ENCODE results near the gene MPZL1.

MPZL1 gene

GRCh38 chr1:167776616-167777268 is 55.0 kb downstream of the MPZL1 start:
- TF ChIP-seq SNAI2 (CRISPR knock-in tag; IDR thresholded peaks at IDR 0.05) = no peak
- TF ChIP-seq ISL1 (CRISPR knock-in tag; IDR thresholded peaks at IDR 0.05) = no peak
- no peak for TF ChIP-seq ZC3H10 (CRISPR knock-in tag; IDR thresholded peaks at IDR 0.05)
- TF ChIP-seq GLIS3 (CRISPR knock-in tag; IDR thresholded peaks at IDR 0.05) = no peak
- no peak for TF ChIP-seq CSRNP3 (CRISPR knock-in tag; IDR thresholded peaks at IDR 0.05)
- TF ChIP-seq, protein P1, sequence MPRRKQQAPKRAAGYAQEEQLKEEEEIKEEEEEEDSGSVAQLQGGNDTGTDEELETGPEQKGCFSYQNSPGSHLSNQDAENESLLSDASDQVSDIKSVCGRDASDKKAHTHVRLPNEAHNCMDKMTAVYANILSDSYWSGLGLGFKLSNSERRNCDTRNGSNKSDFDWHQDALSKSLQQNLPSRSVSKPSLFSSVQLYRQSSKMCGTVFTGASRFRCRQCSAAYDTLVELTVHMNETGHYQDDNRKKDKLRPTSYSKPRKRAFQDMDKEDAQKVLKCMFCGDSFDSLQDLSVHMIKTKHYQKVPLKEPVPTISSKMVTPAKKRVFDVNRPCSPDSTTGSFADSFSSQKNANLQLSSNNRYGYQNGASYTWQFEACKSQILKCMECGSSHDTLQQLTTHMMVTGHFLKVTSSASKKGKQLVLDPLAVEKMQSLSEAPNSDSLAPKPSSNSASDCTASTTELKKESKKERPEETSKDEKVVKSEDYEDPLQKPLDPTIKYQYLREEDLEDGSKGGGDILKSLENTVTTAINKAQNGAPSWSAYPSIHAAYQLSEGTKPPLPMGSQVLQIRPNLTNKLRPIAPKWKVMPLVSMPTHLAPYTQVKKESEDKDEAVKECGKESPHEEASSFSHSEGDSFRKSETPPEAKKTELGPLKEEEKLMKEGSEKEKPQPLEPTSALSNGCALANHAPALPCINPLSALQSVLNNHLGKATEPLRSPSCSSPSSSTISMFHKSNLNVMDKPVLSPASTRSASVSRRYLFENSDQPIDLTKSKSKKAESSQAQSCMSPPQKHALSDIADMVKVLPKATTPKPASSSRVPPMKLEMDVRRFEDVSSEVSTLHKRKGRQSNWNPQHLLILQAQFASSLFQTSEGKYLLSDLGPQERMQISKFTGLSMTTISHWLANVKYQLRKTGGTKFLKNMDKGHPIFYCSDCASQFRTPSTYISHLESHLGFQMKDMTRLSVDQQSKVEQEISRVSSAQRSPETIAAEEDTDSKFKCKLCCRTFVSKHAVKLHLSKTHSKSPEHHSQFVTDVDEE (CRISPR knock-in tag; IDR thresholded peaks at IDR 0.05) = no peak
- TF ChIP-seq ZNF70 (CRISPR knock-in tag; IDR thresholded peaks at IDR 0.05) = no peak
- TF ChIP-seq, protein P2, sequence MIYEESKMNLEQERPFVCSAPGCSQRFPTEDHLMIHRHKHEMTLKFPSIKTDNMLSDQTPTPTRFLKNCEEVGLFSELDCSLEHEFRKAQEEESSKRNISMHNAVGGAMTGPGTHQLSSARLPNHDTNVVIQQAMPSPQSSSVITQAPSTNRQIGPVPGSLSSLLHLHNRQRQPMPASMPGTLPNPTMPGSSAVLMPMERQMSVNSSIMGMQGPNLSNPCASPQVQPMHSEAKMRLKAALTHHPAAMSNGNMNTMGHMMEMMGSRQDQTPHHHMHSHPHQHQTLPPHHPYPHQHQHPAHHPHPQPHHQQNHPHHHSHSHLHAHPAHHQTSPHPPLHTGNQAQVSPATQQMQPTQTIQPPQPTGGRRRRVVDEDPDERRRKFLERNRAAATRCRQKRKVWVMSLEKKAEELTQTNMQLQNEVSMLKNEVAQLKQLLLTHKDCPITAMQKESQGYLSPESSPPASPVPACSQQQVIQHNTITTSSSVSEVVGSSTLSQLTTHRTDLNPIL (CRISPR knock-in tag; IDR thresholded peaks at IDR 0.05; ENCODE audit: low read depth) = no peak
- no peak for TF ChIP-seq ZFP30 (CRISPR knock-in tag; IDR thresholded peaks at IDR 0.05)
- TF ChIP-seq PATZ1 (CRISPR knock-in tag; IDR thresholded peaks at IDR 0.05; ENCODE audit: borderline replicate concordance) = no peak
- no peak for TF ChIP-seq OSR1 (CRISPR knock-in tag; IDR thresholded peaks at IDR 0.05)
- no peak for TF ChIP-seq ZNF565 (CRISPR knock-in tag; conservative IDR thresholded peaks at IDR 0.05; ENCODE audit: low read depth)
- ATAC-seq = no peak

- ATAC-seq = no peak
Observed at GRCh38 chr1:167777269-167777650, 55.5 kb downstream of the MPZL1 start.

More at GRCh38 chr1:167777269-167777650, 55.5 kb downstream of the MPZL1 start:
- TF ChIP-seq, protein P1 (CRISPR knock-in tag; IDR thresholded peaks at IDR 0.05) = no peak
- no peak for TF ChIP-seq BACH2 (CRISPR knock-in tag; IDR thresholded peaks at IDR 0.05; ENCODE audit: borderline replicate concordance)
- TF ChIP-seq, protein P2 (CRISPR knock-in tag; IDR thresholded peaks at IDR 0.05; ENCODE audit: low read depth) = no peak
- no peak for TF ChIP-seq ZFP30 (CRISPR knock-in tag; IDR thresholded peaks at IDR 0.05)
- no peak for TF ChIP-seq ARNTL (CRISPR knock-in tag; IDR thresholded peaks at IDR 0.05; ENCODE audit: borderline replicate concordance, low read depth)
- TF ChIP-seq SNAI2 (CRISPR knock-in tag; IDR thresholded peaks at IDR 0.05) = no peak
- TF ChIP-seq OSR1 (CRISPR knock-in tag; IDR thresholded peaks at IDR 0.05) = no peak
- TF ChIP-seq ISL1 (CRISPR knock-in tag; IDR thresholded peaks at IDR 0.05) = no peak
- no peak for TF ChIP-seq TOX (CRISPR knock-in tag; IDR thresholded peaks at IDR 0.05; ENCODE audit: borderline replicate concordance)
- no peak for TF ChIP-seq ZFP3 (CRISPR knock-in tag; IDR thresholded peaks at IDR 0.05)
- no peak for TF ChIP-seq ESRRG (CRISPR knock-in tag; IDR thresholded peaks at IDR 0.05)
- no peak for TF ChIP-seq CSRNP3 (CRISPR knock-in tag; IDR thresholded peaks at IDR 0.05)
- TF ChIP-seq TCF4 (CRISPR knock-in tag; IDR thresholded peaks at IDR 0.05; ENCODE audit: borderline replicate concordance) = no peak
- no peak for TF ChIP-seq PATZ1 (CRISPR knock-in tag; IDR thresholded peaks at IDR 0.05; ENCODE audit: borderline replicate concordance)
- TF ChIP-seq RARB (CRISPR knock-in tag; IDR thresholded peaks at IDR 0.05) = no peak
- TF ChIP-seq CSDC2 (CRISPR knock-in tag; IDR thresholded peaks at IDR 0.05) = no peak
- TF ChIP-seq ZNF565 (CRISPR knock-in tag; conservative IDR thresholded peaks at IDR 0.05; ENCODE audit: low read depth) = no peak
- TF ChIP-seq ZNF8 (CRISPR knock-in tag; IDR thresholded peaks at IDR 0.05) = no peak
- TF ChIP-seq PPARA (CRISPR knock-in tag; IDR thresholded peaks at IDR 0.05; ENCODE audit: borderline replicate concordance) = no peak
